Measurements from ENCODE around the gene ZFP64. TPM values are rescaled to one million over a fixed set of nuclear protein-coding genes. Genes with fewer than 3 reads are reported as not detected.

The ZFP64 gene
- polyA plus RNA-seq, 2 of the 4 experiments (the other 2 are of a cell fraction), result 14.4 to 22.0 TPM

GRCh38 chr20:52152921-52153320, 38.7 kb downstream of the ZFP64 start:
- CTCF ChIA-PET, result interaction anchor here (2.4 to 3.2 kb wide), 2 partner anchors 24 to 47 kb away, joined by 6 to 16 read pairs; no protein-coding TSS in a partner anchor
- Histone ChIP-seq H3K4me1 (no peaks in the 10 kb centered on the region), H3K27ac (no peak overlapping the region), H3K4me2 (no peak overlapping the region), H3K9me3 (peaks cover 5% of the 10 kb centered on the region; the same call in 2 of the 3 replicates), H3K4me3 (no peak overlapping the region)
- DNase-seq (ENCODE audit: low read depth in 1 of 2, low spot score in 1 of 2), result no peak
- POLR2A ChIA-PET, result no interaction called here
- WGBS (ENCODE audit: missing lambda C conversion rate), result 97% methylated on average over 19 of the region's 19 CpGs
- ATAC-seq, result no peak
- FAIRE-seq, result no peak
- TF ChIP-seq FOSB (CRISPR knock-in tag; IDR thresholded peaks at IDR 0.05) (no peak), SMC3 (IDR thresholded peaks at IDR 0.05) (no peak), RARB (CRISPR knock-in tag; IDR thresholded peaks at IDR 0.05) (no peak), REST (IDR thresholded peaks at IDR 0.05) (no peak), BHLHE40 (IDR thresholded peaks at IDR 0.05; ENCODE audit: low read depth, low read length) (no peak), MYC (IDR thresholded peaks at IDR 0.05; ENCODE audit: borderline replicate concordance, low read length) (no peak), FOXS1 (CRISPR knock-in tag; IDR thresholded peaks at IDR 0.05) (no peak), MAZ (IDR thresholded peaks at IDR 0.05; ENCODE audit: borderline replicate concordance, low read depth, low read length) (no peak), CBX2 (IDR thresholded peaks at IDR 0.05; ENCODE audit: borderline replicate concordance, low read depth) (no peak), MAX (IDR thresholded peaks at IDR 0.05) (no peak), ZSCAN20 (CRISPR knock-in tag; IDR thresholded peaks at IDR 0.05) (no peak), PHF8 (IDR thresholded peaks at IDR 0.05; ENCODE audit: borderline replicate concordance, low read depth) (no peak), CBX8 (IDR thresholded peaks at IDR 0.05) (no peak), HMGXB4 (CRISPR knock-in tag; IDR thresholded peaks at IDR 0.05; ENCODE audit: borderline replicate concordance) (no peak), HES2 (IDR thresholded peaks at IDR 0.05) (no peak)

- Histone ChIP-seq H3K4me2 (no peak overlapping the region), H3K4me1 (no peaks in the 10 kb centered on the region), H3K4me3 (no peak overlapping the region), H3K27ac (no peak overlapping the region), H3K9me3 (peaks cover 1% of the 10 kb centered on the region; the same call in 1 of the 3 replicates)
- no peak for FAIRE-seq
- TF ChIP-seq SMC3 (IDR thresholded peaks at IDR 0.05) (no peak), JUNB (IDR thresholded peaks at IDR 0.05) (no peak), JUN (IDR thresholded peaks at IDR 0.05) (no peak), TFCP2L1 (CRISPR knock-in tag; IDR thresholded peaks at IDR 0.05) (no peak), HDAC2 (IDR thresholded peaks at IDR 0.05) (no peak), BHLHE40 (IDR thresholded peaks at IDR 0.05; ENCODE audit: low read depth, low read length) (no peak), RNF2 (IDR thresholded peaks at IDR 0.05; ENCODE audit: borderline replicate concordance, low read depth) (no peak), KDM5A (IDR thresholded peaks at IDR 0.05) (no peak), PHF8 (IDR thresholded peaks at IDR 0.05; ENCODE audit: borderline replicate concordance, low read depth) (no peak), CBX8 (IDR thresholded peaks at IDR 0.05) (no peak), MYC (IDR thresholded peaks at IDR 0.05; ENCODE audit: borderline replicate concordance, low read length) (no peak), HES2 (IDR thresholded peaks at IDR 0.05) (no peak), FOSB (CRISPR knock-in tag; IDR thresholded peaks at IDR 0.05) (no peak), RARB (CRISPR knock-in tag; IDR thresholded peaks at IDR 0.05) (no peak), RFX5 (IDR thresholded peaks at IDR 0.05) (no peak), POLR2A (IDR thresholded peaks at IDR 0.05; ENCODE audit: low read length) (no peak), FOXS1 (CRISPR knock-in tag; IDR thresholded peaks at IDR 0.05) (no peak), PBX3 (IDR thresholded peaks at IDR 0.05) (no peak), ESRRA (IDR thresholded peaks at IDR 0.05; ENCODE audit: borderline replicate concordance, low read length) (no peak), KDM1A (IDR thresholded peaks at IDR 0.05; ENCODE audit: low read depth) (no peak)
- no peak for ATAC-seq
- CTCF ChIA-PET, result interaction anchor here (2.4 to 3.2 kb wide), 2 partner anchors 24 to 47 kb away, joined by 6 to 16 read pairs; no protein-coding TSS in a partner anchor
- POLR2A ChIA-PET, result no interaction called here
- DNase-seq (ENCODE audit: low read depth in 1 of 2, low spot score in 1 of 2), result no peak
- WGBS (ENCODE audit: missing lambda C conversion rate), result 90% methylated on average over 26 of the region's 26 CpGs
Observed at GRCh38 chr20:52152416-52152815, 39.2 kb downstream of the ZFP64 start.

Data from A549 (cell line).